IPS DF 4.7 (cell line): ENCODE measurements around the gene ANKMY2.
"Not testable (repeated sequence)": the region's sequence is repeated elsewhere in the genome, so short reads cannot be mapped to it uniquely, and the experiment has no call there.

Source experiments
- DNase-seq: peaks from one replicate; pipeline ENCODE4 v3.0.0-alpha.2; 2013; ENCODE audit warnings: low spot score; ENCODE audit errors: extremely low read depth

ANKMY2 gene

GRCh38 chr7:16627236-16627635 lies 18.3 kb downstream of the ANKMY2 start:
- DNase-seq: no peak

- DNase-seq: no peak
Measured at GRCh38 chr7:16626388-16626787, 19.2 kb downstream of the ANKMY2 start.

DNA sequence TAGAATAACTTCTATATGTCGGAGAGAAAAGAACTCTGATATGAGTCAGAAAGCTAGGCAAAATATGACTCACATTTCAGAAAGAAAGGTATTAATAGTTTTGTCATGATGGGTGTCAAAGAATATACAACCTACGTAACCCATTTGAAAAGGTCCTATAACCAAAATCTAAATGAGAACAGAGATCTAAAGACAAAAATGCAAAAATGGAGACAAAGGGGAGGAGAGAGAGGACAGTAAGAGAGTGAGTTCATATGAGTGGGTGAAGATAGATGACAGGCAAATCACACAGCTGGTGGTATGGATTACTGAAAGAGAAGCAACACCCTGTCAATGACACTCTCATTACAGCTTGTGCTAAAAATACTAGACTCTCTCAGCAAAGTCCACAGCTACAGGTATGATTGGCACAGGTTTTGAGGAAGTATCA lies 25.6 kb downstream of the ANKMY2 start:
- DNase-seq: no peak

GRCh38 chr7:16616542-16616941 lies 29.0 kb downstream of the ANKMY2 start:
- no peak for DNase-seq

- no peak for DNase-seq
Measured at GRCh38 chr7:16616122-16616521, 29.4 kb downstream of the ANKMY2 start.

GRCh38 chr7:16615228-16615627 lies 30.3 kb downstream of the ANKMY2 start:
- DNase-seq: no peak

GRCh38 chr7:16611711-16612110 lies 33.8 kb downstream of the ANKMY2 start:
- DNase-seq: no peak

DNA sequence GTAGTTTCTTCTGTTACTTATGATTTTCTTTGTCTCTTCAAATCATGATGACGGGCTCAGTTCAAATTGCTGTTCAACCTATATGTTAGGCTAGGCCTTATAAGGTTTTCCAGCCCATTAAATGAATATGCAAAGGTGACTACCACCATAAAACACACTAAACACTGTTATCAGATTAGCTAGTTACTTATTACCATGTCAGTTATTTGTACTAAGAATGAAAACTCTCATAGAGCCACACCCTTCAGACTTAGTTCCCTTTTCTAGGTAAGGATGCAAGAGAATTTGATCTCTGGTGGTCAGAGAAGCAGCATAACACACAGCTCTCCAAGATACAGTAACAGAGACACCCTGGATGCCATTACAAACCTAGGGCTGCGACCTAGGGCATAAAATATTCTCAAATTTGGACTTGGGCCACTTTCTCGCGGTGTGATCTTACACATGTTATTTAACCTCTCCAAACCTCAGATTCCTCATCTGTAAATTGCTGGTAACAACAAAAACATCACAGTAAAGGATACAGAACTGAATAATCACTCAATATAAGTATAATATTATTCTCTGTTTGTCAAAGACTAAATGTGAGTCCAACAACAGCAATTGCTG lies 35.6 kb downstream of the ANKMY2 start:
- no peak for DNase-seq

- no peak for DNase-seq
Measured at GRCh38 chr7:16606704-16607103, 38.9 kb downstream of the ANKMY2 start.

DNA sequence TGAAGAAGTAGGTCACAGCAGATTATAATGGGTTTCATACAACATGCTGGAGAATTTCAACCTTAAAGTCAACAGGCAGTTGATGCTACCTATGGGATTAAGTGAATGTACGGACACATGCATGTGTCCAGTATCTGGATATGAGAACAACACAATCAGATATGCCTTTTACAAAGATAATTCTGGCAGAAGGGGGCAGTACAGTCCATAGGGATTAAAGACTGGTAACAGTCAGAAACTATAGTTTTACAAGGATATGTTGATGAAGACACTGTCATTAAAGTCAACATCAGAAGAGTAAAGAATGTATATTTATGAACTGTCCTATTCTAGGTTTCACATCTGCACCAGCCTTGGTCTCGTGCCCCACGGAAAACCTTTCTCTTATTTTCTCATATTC lies 41.5 kb downstream of the ANKMY2 start:
- no peak for DNase-seq

GRCh38 chr7:16603633-16604032 lies 41.9 kb downstream of the ANKMY2 start:
- no peak for DNase-seq

- DNase-seq: no peak
Measured at GRCh38 chr7:16599860-16600259, 45.7 kb downstream of the ANKMY2 start.

DNA sequence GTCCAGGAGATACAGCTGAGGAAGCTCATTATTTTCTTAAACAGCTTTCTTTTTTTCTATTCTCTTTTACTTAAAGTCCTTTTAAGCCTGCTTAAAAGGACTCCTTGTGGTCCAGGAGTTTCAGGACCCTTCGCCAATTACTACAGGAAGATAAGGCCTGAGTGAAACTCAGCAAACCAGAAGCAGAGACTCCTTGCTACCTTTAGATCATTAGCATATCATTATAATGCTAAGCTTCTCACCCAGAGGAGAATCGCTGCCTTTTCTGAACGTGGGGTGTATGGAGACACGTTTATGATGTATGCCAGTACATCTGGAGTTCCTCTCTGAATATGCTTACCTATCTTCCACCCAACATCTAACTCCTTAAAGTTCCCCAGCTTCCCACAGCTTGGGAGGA lies 47.5 kb downstream of the ANKMY2 start:
- DNase-seq: no peak

- DNase-seq: not testable (repeated sequence)
Measured at GRCh38 chr7:16595596-16595995, 50.0 kb downstream of the ANKMY2 start.

- no peak for DNase-seq
Measured at GRCh38 chr7:16594676-16595075, 50.9 kb downstream of the ANKMY2 start.

DNA sequence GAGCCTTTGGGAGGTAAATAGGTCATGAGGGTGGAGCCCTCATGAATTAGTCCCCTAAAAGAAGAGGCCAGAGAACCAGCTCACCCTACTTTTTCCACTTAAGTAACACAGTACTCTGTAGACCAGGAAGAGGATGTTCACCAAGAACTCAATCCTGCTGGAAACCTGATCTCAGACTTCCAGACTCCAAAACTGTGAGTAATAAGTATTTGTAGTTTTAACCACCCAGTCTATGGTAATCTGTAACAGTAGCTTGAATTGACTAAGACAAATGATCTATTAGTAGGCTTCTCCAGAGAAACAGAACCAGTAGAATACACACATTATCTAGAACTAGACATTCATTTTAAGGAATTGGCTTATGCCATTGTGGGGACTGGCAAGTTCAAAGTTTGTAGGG lies 51.5 kb downstream of the ANKMY2 start:
- DNase-seq: no peak

DNA sequence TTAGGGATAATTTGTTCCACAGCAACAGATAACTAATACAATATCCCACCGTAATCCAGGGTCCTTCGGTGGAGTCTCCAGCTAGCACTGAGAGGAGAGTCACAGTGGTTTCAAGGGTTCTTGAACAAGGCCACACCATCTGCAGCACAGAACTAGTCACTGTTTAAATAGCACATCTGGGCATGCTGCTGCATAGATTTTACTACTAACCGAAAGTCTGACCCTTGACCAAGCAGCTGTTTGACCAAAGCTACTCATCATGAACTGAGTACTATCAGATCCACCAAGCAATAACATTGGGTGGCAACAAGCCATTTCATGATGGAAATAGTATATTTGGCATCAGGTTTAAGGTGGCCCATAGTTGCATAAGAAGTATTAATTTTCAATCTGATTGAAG lies 53.2 kb downstream of the ANKMY2 start:
- no peak for DNase-seq

GRCh38 chr7:16590424-16590823 lies 55.1 kb downstream of the ANKMY2 start:
- no peak for DNase-seq

DNA sequence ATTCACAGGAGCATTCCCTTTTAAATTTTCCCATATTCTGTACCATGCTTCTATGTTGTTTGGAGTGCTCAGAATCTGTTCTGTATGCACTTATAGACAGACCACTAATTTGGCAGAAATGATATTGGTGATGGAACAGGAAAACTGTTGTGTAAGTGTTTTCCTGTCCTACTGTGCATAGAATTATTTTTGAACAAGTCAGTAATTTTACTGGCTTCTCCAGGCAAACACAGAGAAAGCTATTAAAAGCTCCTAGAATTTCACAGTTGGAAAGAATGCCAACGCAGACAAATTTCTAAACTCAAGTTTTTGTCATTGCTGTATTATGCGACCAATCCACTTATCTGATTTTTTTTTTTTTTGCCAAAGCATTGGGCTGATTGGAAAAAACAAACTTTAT lies 55.7 kb downstream of the ANKMY2 start:
- DNase-seq: no peak

- DNase-seq: no peak
Measured at GRCh38 chr7:16587790-16588189, 57.8 kb downstream of the ANKMY2 start.

GRCh38 chr7:16587129-16587528 lies 58.4 kb downstream of the ANKMY2 start:
- DNase-seq: no peak

DNA sequence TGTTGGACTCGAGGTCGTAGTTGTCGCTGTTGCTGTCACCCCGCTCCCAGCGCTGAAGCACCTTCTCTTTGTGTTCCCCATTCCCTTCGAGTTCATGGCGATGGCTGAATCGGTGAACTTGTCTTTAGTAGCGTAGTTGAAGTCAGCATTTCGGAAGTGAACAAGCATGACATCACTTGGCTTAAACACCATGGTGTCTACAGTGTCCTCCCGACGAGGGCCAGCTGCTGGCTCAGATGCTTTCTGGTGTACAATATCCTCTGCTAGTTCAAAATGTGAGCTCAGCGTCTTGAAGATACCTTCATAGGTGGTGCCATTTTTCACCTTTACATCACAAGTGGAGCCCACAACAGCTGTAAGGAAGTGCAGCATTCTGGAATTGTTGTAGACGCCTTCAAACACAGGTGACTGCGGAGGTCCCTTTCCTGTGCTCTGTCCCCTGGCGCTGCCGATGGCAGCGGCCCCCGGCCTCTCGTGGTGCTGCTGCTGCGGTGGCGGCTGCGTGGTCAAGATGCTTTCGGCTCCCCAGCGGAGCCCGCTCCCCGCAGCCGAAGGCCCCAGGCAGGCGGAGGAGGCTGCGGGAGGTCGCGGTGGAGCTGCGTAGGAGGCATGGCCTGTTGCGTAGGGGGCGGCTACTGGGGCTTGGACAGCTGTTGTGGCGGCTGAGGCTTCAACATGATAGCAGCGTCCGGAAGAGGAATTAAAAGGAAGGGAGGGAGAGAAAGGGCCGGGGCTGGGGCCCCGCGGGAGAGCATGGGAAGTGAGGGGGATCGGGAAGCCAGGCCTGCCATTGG lies 59.3 kb downstream of the ANKMY2 start:
- no peak for DNase-seq

DNA sequence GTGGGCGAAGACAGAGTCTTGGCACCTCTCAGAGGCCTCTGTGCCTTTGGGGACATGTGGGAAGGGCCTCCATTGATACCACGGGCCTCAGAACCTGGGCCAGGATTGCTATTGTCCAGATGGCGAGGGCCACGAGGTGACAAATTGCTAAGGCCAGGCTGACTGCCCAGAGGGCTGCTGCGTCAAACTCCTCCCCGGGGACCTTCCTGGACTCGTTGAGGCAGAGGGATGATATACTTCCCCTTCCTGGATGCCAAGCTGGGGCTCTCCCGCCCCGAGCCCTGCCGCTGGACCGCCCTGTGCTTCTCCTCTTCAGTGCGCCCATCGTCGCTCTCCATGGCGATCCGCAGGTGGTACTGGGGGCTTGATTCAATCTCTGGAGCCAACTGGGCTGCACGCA lies 60.0 kb downstream of the ANKMY2 start:
- DNase-seq: no peak
